22Rv1 (cell line): ENCODE data around the gene DHX38.

Experiments used
- ZFX ChIP-seq: fragments of 450-650 bp; IDR thresholded peaks from 2 replicates; pipeline ENCODE4 v1.6.1; 2017; ENCODE audit warnings: antibody characterized with exemption, borderline replicate concordance
- TF ChIP-seq, protein P1 (sequence below): fragments of 450-650 bp; IDR thresholded peaks from 2 replicates; pipeline ENCODE4 v1.5.1; 2017; ENCODE audit warnings: mild to moderate bottlenecking

DNA sequence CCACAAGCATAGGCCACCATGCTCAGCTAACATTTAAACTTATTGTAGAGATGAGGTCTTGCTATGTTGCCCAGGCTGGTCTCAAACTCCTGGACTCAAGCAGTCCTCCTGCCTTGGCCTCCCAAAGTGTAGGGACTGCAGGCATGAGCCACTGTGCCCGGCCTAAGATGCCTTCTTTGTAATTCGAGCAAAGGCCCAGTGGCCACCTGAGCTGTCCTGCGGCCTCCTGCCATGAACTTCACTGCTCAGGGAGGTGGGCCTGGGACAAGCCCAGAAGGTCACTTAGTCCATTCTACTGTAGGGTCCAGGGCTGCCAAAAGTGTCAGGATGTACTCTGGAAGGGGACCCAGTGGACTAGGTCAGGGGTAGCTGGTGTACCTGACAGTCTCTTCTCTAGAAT lies 30.5 kb downstream of the DHX38 start:
- TF ChIP-seq, protein P1, sequence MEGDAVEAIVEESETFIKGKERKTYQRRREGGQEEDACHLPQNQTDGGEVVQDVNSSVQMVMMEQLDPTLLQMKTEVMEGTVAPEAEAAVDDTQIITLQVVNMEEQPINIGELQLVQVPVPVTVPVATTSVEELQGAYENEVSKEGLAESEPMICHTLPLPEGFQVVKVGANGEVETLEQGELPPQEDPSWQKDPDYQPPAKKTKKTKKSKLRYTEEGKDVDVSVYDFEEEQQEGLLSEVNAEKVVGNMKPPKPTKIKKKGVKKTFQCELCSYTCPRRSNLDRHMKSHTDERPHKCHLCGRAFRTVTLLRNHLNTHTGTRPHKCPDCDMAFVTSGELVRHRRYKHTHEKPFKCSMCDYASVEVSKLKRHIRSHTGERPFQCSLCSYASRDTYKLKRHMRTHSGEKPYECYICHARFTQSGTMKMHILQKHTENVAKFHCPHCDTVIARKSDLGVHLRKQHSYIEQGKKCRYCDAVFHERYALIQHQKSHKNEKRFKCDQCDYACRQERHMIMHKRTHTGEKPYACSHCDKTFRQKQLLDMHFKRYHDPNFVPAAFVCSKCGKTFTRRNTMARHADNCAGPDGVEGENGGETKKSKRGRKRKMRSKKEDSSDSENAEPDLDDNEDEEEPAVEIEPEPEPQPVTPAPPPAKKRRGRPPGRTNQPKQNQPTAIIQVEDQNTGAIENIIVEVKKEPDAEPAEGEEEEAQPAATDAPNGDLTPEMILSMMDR: no peak
- TF ChIP-seq ZFX: no peak
